GM12892 (cell line): ENCODE data around the gene DYNC1I1.

Experiments used
- POLR2A ChIP-seq: IDR thresholded peaks from 2 replicates; pipeline ENCODE4 v1.6.1; 2011; ENCODE audit warnings: low read depth, low read length, control low read depth
- POLR2AphosphoS5 ChIP-seq: IDR thresholded peaks from 2 replicates; pipeline ENCODE4 v1.6.1; 2011; ENCODE audit warnings: low read depth, low read length, control low read depth
- TAF1 ChIP-seq: IDR thresholded peaks from 2 replicates; pipeline ENCODE4 v1.6.1; 2011; ENCODE audit warnings: low read depth, mild to moderate bottlenecking, control low read depth, low read length, borderline replicate concordance

DNA sequence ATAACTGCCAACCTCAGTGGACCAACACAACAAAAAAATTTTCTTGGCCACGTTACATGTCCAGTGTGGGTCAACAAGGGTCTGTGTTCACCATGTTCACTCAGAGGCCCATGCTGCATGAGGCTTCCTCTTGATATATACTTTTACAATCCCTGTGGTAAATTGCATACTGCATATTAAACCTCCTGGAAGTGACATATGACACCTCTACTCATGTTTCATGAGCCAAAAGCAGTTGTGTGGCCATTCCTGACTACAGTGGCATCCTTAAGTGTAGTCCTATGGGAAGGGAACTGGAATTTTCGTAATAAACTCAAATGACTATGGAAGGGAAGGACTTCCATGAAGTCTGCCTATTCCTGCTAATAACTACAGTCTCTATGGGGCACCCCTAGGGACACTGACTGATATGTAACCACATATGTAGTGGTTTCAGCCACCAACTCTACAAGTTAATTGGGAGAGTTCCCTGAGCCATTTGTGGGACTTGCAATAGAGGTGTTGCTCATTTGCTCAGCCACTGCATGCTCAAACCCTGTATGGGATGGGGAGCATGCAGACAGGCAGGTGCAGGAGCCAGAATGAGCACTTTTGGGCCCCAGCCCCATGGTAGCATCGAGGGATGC is 9.7 kb downstream of the DYNC1I1 start:
- TF ChIP-seq POLR2AphosphoS5 (no peak), TAF1 (no peak), POLR2A (no peak)
